NCI-H748 (cell line): ENCODE data around the gene EFNA1.
A peak's percentile ranks its signal among the peaks of the same experiment; 100 is the strongest.
"Not testable (repeated sequence)": the region's sequence is repeated elsewhere in the genome, so short reads cannot be mapped to it uniquely, and the experiment has no call there.

Source experiments
- DNase-seq: peaks from one replicate; lab custom pipeline; 2025; ENCODE audit not compliant: unreplicated experiment; lab: John Stamatoyannopoulos, UW

EFNA1 gene

GRCh38 chr1:155140630-155140953 is 12.9 kb downstream of the EFNA1 start:
- no peak for DNase-seq

GRCh38 chr1:155141749-155142148 is 14.1 kb downstream of the EFNA1 start:
- no peak for DNase-seq

- no peak for DNase-seq
Measured at GRCh38 chr1:155145491-155145890, 17.8 kb downstream of the EFNA1 start.

- not testable (repeated sequence) for DNase-seq
Measured at GRCh38 chr1:155155996-155156643, 28.4 kb downstream of the EFNA1 start.

- DNase-seq: no peak
Measured at GRCh38 chr1:155158991-155159390, 31.3 kb downstream of the EFNA1 start.

GRCh38 chr1:155160128-155160527 is 32.5 kb downstream of the EFNA1 start:
- no peak for DNase-seq

- DNase-seq: not testable (repeated sequence)
Measured at GRCh38 chr1:155162631-155163030, 35.0 kb downstream of the EFNA1 start.

- not testable (repeated sequence) for DNase-seq
Measured at GRCh38 chr1:155163785-155164184, 36.1 kb downstream of the EFNA1 start.

GRCh38 chr1:155164625-155165024 is 36.9 kb downstream of the EFNA1 start:
- not testable (repeated sequence) for DNase-seq

GRCh38 chr1:155166051-155166470 is 38.4 kb downstream of the EFNA1 start:
- no peak for DNase-seq

GRCh38 chr1:155166471-155167165 is 38.9 kb downstream of the EFNA1 start:
- DNase-seq: no peak

GRCh38 chr1:155167166-155168104 is 39.8 kb downstream of the EFNA1 start:
- peak; percentile 92 for DNase-seq

GRCh38 chr1:155168105-155168445 is 40.4 kb downstream of the EFNA1 start:
- DNase-seq: not testable (repeated sequence)

- DNase-seq: no peak
Measured at GRCh38 chr1:155168456-155169210, 41.0 kb downstream of the EFNA1 start.

GRCh38 chr1:155169541-155169940 is 41.9 kb downstream of the EFNA1 start:
- DNase-seq: no peak

GRCh38 chr1:155170101-155170785 is 42.6 kb downstream of the EFNA1 start:
- no peak for DNase-seq

- DNase-seq: no peak
Measured at GRCh38 chr1:155170806-155171205, 43.1 kb downstream of the EFNA1 start.

- no peak for DNase-seq
Measured at GRCh38 chr1:155171836-155172731, 44.4 kb downstream of the EFNA1 start.

- peak; percentile 97 for DNase-seq
Measured at GRCh38 chr1:155172732-155173477, 45.2 kb downstream of the EFNA1 start, which contains the start of gene KRTCAP2. TSS of gene KRTCAP2 (minus strand) at chr1:155173304. CDS start at chr1:155173224, 80 bp downstream.
